Endometrial microvascular endothelial cells (primary cell): Measurements from ENCODE around the gene PTPRS. TPM values are rescaled to one million over a fixed set of nuclear protein-coding genes. Genes with fewer than 3 reads are reported as not detected.
"Not testable (repeated sequence)": the region's sequence is repeated elsewhere in the genome, so short reads cannot be mapped to it uniquely, and the experiment has no call there.

ENCODE experiments used
- in situ Hi-C: cut with HindIII; loops from 2 replicates; pipeline ENCODE4 v1.10.0; 2017; ENCODE audit warnings: low sequenced_read_pairs, low pct_unique_long_range_greater_than_20kb; ENCODE audit errors: inconsistent ontology term
- total RNA-seq: library from RNA; depleted of rRNA; stranded (reverse); fragments of >200 nt; gene quantifications from one replicate; pipeline ENCODE4 v1.2.3, GENCODE V29; 2015; ENCODE audit errors: inconsistent ontology term

PTPRS gene
- 5.3 TPM for total RNA-seq

GRCh38 chr19:5340637-5341447, at the start of gene PTPRS:
Gene PTPRS, minus strand, starts transcription at chr19:5340812. Its CDS starts 54,672 bp downstream, at chr19:5286140.
- in situ Hi-C loops = no loop called here

GRCh38 chr19:5389353-5389752, 48.7 kb upstream of the PTPRS start:
- in situ Hi-C loops = no loop called here

GRCh38 chr19:5387472-5387871, 46.9 kb upstream of the PTPRS start:
- in situ Hi-C loops = no loop called here

- in situ Hi-C loops = no loop called here
Observed at GRCh38 chr19:5386841-5387240, 46.2 kb upstream of the PTPRS start.

- in situ Hi-C loops = not testable (repeated sequence)
Observed at GRCh38 chr19:5381197-5381596, 40.6 kb upstream of the PTPRS start.

GRCh38 chr19:5380215-5380919, 39.8 kb upstream of the PTPRS start:
- in situ Hi-C loops = no loop called here

GRCh38 chr19:5376928-5377327, 36.3 kb upstream of the PTPRS start:
- in situ Hi-C loops = no loop called here

- in situ Hi-C loops = no loop called here
Observed at GRCh38 chr19:5372572-5373200, 32.1 kb upstream of the PTPRS start.

GRCh38 chr19:5369962-5370367, 29.4 kb upstream of the PTPRS start:
- in situ Hi-C loops = no loop called here

GRCh38 chr19:5369304-5369703, 28.7 kb upstream of the PTPRS start:
- in situ Hi-C loops = no loop called here

GRCh38 chr19:5367530-5368133, 27.0 kb upstream of the PTPRS start:
- in situ Hi-C loops = no loop called here

- in situ Hi-C loops = no loop called here
Observed at GRCh38 chr19:5365905-5366304, 25.3 kb upstream of the PTPRS start.

- in situ Hi-C loops = no loop called here
Observed at GRCh38 chr19:5364674-5365073, 24.1 kb upstream of the PTPRS start.

GRCh38 chr19:5361839-5362238, 21.2 kb upstream of the PTPRS start:
- in situ Hi-C loops = not testable (repeated sequence)

- in situ Hi-C loops = no loop called here
Observed at GRCh38 chr19:5361407-5361806, 20.8 kb upstream of the PTPRS start.

- in situ Hi-C loops = no loop called here
Observed at GRCh38 chr19:5360003-5360780, 19.6 kb upstream of the PTPRS start.

- in situ Hi-C loops = no loop called here
Observed at GRCh38 chr19:5358173-5358800, 17.7 kb upstream of the PTPRS start.

GRCh38 chr19:5357584-5357983, 17.0 kb upstream of the PTPRS start:
- in situ Hi-C loops = no loop called here
